Smooth muscle cell of the brain vasculature (primary cell): ENCODE results near the gene PRSS23.
"Not testable (repeated sequence)": the region's sequence is repeated elsewhere in the genome, so short reads cannot be mapped to it uniquely, and the experiment has no call there.

Experiments
- DNase-seq: peaks from one replicate; pipeline ENCODE4 v3.0.0-alpha.2; 2012; ENCODE audit warnings: low read depth, low spot score

Gene PRSS23

GRCh38 chr11:86812981-86813380 is 12.6 kb downstream of the PRSS23 start:
- DNase-seq = no peak

- DNase-seq = no peak
Observed at GRCh38 chr11:86814775-86815174, 14.4 kb downstream of the PRSS23 start.

- DNase-seq = no peak
Observed at GRCh38 chr11:86815726-86816125, 15.4 kb downstream of the PRSS23 start.

- no peak for DNase-seq
Observed at GRCh38 chr11:86816251-86816726, 15.9 kb downstream of the PRSS23 start.

GRCh38 chr11:86818462-86819192 is 18.3 kb downstream of the PRSS23 start:
- DNase-seq = no peak

GRCh38 chr11:86824139-86824538 is 23.8 kb downstream of the PRSS23 start:
- DNase-seq = not testable (repeated sequence)

- DNase-seq = not testable (repeated sequence)
Observed at GRCh38 chr11:86834376-86834775, 34.0 kb downstream of the PRSS23 start.

- DNase-seq = not testable (repeated sequence)
Observed at GRCh38 chr11:86844762-86845508, 44.6 kb downstream of the PRSS23 start.

- DNase-seq = no peak
Observed at GRCh38 chr11:86848132-86848531, 47.8 kb downstream of the PRSS23 start.

- DNase-seq = no peak
Observed at GRCh38 chr11:86849679-86850078, 49.3 kb downstream of the PRSS23 start.
